Keratinocyte (primary cell): ENCODE results near the gene EFTUD2. TPM values are rescaled to one million over a fixed set of nuclear protein-coding genes. Genes with fewer than 3 reads are reported as not detected.

Source experiments
- DNase-seq: peaks from one replicate; pipeline ENCODE4 v3.0.0-alpha.2; 2011; ENCODE audit warnings: low read depth, missing footprints, low spot score
- FAIRE-seq: peaks from 2 replicates; lab custom pipeline; 2011; peaks lifted over from hg19 to GRCh38; lab: Jason Lieb, UNC
- H2AFZ ChIP-seq: 2 replicates; pipeline ENCODE4 v1.6.0; 2012; ENCODE audit warnings: low read length, control low read depth, inconsistent platforms; ENCODE audit not compliant: control insufficient read depth
- H3K27ac ChIP-seq: 2 replicates; pipeline ENCODE4 v1.5.1; 2011; ENCODE audit warnings: low read length; ENCODE audit not compliant: control insufficient read depth, insufficient read depth
- H3K27me3 ChIP-seq: 3 replicates; pipeline ENCODE4 v1.6.0; 2011; ENCODE audit warnings: low read length; ENCODE audit not compliant: control insufficient read depth, insufficient read depth; ENCODE audit errors: extremely low read depth
- H3K36me3 ChIP-seq, 2 experiments: 2 replicates in 1 of 2; 3 replicates in 1 of 2; pipeline ENCODE4 v1.5.1; 2011; ENCODE audit warnings: low read length in 2 of 2, mild to moderate bottlenecking in 1 of 2; ENCODE audit not compliant: control insufficient read depth in 2 of 2, insufficient read depth in 2 of 2; ENCODE audit errors: extremely low read depth in 1 of 2
- H3K4me1 ChIP-seq: 3 replicates; pipeline ENCODE4 v1.5.1; 2011; ENCODE audit warnings: low read length; ENCODE audit not compliant: control insufficient read depth, insufficient read depth; ENCODE audit errors: extremely low read depth
- H3K4me2 ChIP-seq: 3 replicates; pipeline ENCODE4 v1.6.0; 2011; ENCODE audit warnings: low read depth, low read length; ENCODE audit not compliant: control insufficient read depth, insufficient read depth; ENCODE audit errors: extremely low read depth
- H3K4me3 ChIP-seq, 3 experiments: fragments of 200-600 bp in 1 of 3; sonication (generic) in 1 of 3; 2 replicates in 2 of 3; 3 replicates in 1 of 3; pipeline ENCODE4 v1.5.1; 2011 to 2016; ENCODE audit warnings: low read length in 3 of 3, mild to moderate bottlenecking in 3 of 3, control low read depth in 2 of 3, inconsistent platforms in 1 of 3, low read depth in 1 of 3, mixed read lengths in 1 of 3, mixed run types in 1 of 3, moderate library complexity in 1 of 3; ENCODE audit not compliant: control insufficient read depth in 2 of 3, insufficient read depth in 2 of 3; ENCODE audit errors: extremely low read depth in 1 of 3
- H3K79me2 ChIP-seq: 2 replicates; pipeline ENCODE4 v1.6.0; 2012; ENCODE audit warnings: low read length; ENCODE audit not compliant: control insufficient read depth, insufficient read depth
- H3K9ac ChIP-seq: 3 replicates; pipeline ENCODE4 v1.6.0; 2011; ENCODE audit warnings: low read length; ENCODE audit not compliant: control insufficient read depth, insufficient read depth; ENCODE audit errors: extremely low read depth
- H3K9me1 ChIP-seq: 3 replicates; pipeline ENCODE4 v1.6.0; 2011; ENCODE audit warnings: low read length; ENCODE audit not compliant: control insufficient read depth, insufficient read depth; ENCODE audit errors: extremely low read depth
- H3K9me3 ChIP-seq: 2 replicates; pipeline ENCODE4 v1.5.1; 2012; ENCODE audit warnings: low read depth, low read length; ENCODE audit not compliant: control insufficient read depth
- H4K20me1 ChIP-seq: 3 replicates; pipeline ENCODE4 v1.6.0; 2011; ENCODE audit warnings: low read length; ENCODE audit not compliant: control insufficient read depth, insufficient read depth; ENCODE audit errors: extremely low read depth
- EZH2 ChIP-seq: IDR thresholded peaks from one replicate; pipeline ENCODE4 v1.6.1; 2012; ENCODE audit warnings: inconsistent platforms, mild to moderate bottlenecking, low read length, moderate library complexity
- dilution Hi-C: fragments of 300-500 bp; cut with MboI; formaldehyde crosslinking; loops from one replicate; pipeline ENCODE4 v1.7.0; 2020; ENCODE audit warnings: low sequenced_read_pairs; ENCODE audit not compliant: extremely low pct_ligation_motif_present
- polyA plus RNA-seq, 5 experiments: library from polyadenylated mRNA; depleted of rRNA in 3 of 5; stranded (reverse) in 3 of 5; stranded (forward) in 1 of 5; unstranded in 1 of 5; fragments of >200 nt; gene quantifications; 1 replicate in 1 of 5; 2 replicates in 3 of 5; 3 replicates in 1 of 5; pipeline versions ENCODE4 v1.2.1 to v1.2.3, GENCODE V29; 2011 to 2012; ENCODE audit warnings: missing spikeins in 2 of 5, low read depth in 1 of 5, low replicate concordance in 1 of 5
- TF ChIP-seq, protein P1 (sequence below), 3 experiments: IDR thresholded peaks in 1 of 3; conservative IDR thresholded peaks in 1 of 3; optimal IDR thresholded peaks in 1 of 3; 2 replicates in 2 of 3; 3 replicates in 1 of 3; pipeline versions ENCODE3 to v1.5.1; 2011; ENCODE audit warnings: low read length in 3 of 3, mild to moderate bottlenecking in 3 of 3, moderate library complexity in 2 of 3, control low read depth in 1 of 3, inconsistent platforms in 1 of 3; ENCODE audit not compliant: insufficient read depth in 2 of 3; ENCODE audit errors: extremely low read depth in 1 of 3

The EFTUD2 gene
- polyA plus RNA-seq, 1 donor (not counting 4 experiments of a cell fraction or from before 2014, with no cell fraction given), result 160 TPM

DNA sequence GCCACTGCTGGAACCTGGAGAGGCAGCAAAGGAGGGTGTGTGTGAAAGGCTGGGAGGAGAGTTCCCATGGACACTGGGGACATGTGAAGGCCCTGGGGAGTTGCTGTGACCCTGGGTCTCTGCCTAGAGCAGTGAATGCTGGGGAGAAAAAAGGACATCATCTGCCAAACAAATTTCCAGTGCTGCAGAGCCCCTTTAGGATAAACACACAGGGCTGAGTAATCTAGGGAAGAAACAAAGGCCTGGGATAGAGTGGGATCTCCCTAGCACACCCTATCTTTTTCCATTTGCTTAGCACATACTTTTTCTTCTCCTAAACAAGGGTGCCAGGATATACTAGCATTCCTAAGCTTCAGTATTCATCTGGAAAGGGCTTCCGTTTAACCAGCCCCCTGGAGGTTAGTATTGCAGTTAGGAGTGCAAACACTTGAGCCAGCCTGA lies 54.8 kb downstream of the EFTUD2 start:
- Histone ChIP-seq H4K20me1 (no peaks in the 10 kb centered on the region), H3K27me3 (no peaks in the 10 kb centered on the region), H3K4me1 (no peaks in the 10 kb centered on the region), H3K4me3 (no peak overlapping the region), H3K27ac (no peak overlapping the region), H3K9me3 (no peaks in the 10 kb centered on the region), H3K9me1 (no peaks in the 10 kb centered on the region), H3K36me3 (no peaks in the 10 kb centered on the region), H3K4me2 (no peak overlapping the region), H3K79me2 (no peaks in the 10 kb centered on the region), H2AFZ (no peak overlapping the region), H3K9ac (no peak overlapping the region)
- FAIRE-seq (no peak), DNase-seq (no peak)
- TF ChIP-seq, protein P1, sequence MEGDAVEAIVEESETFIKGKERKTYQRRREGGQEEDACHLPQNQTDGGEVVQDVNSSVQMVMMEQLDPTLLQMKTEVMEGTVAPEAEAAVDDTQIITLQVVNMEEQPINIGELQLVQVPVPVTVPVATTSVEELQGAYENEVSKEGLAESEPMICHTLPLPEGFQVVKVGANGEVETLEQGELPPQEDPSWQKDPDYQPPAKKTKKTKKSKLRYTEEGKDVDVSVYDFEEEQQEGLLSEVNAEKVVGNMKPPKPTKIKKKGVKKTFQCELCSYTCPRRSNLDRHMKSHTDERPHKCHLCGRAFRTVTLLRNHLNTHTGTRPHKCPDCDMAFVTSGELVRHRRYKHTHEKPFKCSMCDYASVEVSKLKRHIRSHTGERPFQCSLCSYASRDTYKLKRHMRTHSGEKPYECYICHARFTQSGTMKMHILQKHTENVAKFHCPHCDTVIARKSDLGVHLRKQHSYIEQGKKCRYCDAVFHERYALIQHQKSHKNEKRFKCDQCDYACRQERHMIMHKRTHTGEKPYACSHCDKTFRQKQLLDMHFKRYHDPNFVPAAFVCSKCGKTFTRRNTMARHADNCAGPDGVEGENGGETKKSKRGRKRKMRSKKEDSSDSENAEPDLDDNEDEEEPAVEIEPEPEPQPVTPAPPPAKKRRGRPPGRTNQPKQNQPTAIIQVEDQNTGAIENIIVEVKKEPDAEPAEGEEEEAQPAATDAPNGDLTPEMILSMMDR (optimal IDR thresholded peaks at IDR 0.05 in 1 of 3, IDR thresholded peaks at IDR 0.05 in 1 of 3, conservative IDR thresholded peaks at IDR 0.05 in 1 of 3; ENCODE audit: extremely low read depth in 1 of 3, insufficient read depth in 2 of 3, low read length in 3 of 3), result no peak
- no peak for TF ChIP-seq EZH2
- dilution Hi-C loops, result no loop called here

DNA sequence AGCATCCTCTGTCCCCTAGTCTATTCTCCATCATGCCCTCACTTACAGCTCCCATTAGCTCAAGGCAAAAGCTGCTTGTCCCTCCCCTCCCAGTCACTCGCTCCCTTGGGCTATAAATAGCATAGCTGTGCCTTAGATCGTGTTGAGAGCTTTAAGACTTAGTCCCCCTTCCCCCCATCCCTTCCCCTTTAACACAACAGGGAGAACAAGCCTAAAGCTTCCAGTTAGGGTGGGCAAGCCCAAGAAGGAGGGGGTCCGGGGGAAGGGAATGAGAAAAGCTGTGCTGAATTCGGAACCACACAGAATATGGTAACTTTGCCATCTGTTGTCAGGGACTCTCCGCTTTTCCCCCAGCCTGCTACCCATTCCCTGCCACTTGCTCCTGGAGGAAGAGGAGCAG lies 56.5 kb downstream of the EFTUD2 start:
- dilution Hi-C loops, result no loop called here
- H2AFZ ChIP-seq, result no peak overlapping the region
- H3K27ac ChIP-seq, result no peak overlapping the region
- no peaks in the 10 kb centered on the region for H3K4me1 ChIP-seq
- FAIRE-seq (no peak), DNase-seq (no peak)
- no peaks in the 10 kb centered on the region for H3K27me3 ChIP-seq
- no peak overlapping the region for H3K4me2 ChIP-seq
- H3K9me3 ChIP-seq, result no peaks in the 10 kb centered on the region
- no peak overlapping the region for H3K9ac ChIP-seq
- H4K20me1 ChIP-seq, result no peaks in the 10 kb centered on the region
- no peak for TF ChIP-seq EZH2
- TF ChIP-seq, protein P1 (optimal IDR thresholded peaks at IDR 0.05 in 1 of 3, IDR thresholded peaks at IDR 0.05 in 1 of 3, conservative IDR thresholded peaks at IDR 0.05 in 1 of 3; ENCODE audit: extremely low read depth in 1 of 3, insufficient read depth in 2 of 3, low read length in 3 of 3), result no peak
- no peaks in the 10 kb centered on the region for H3K79me2 ChIP-seq
- no peak overlapping the region for H3K4me3 ChIP-seq
- no peaks in the 10 kb centered on the region for H3K9me1 ChIP-seq
- H3K36me3 ChIP-seq, result no peaks in the 10 kb centered on the region
